ENCODE results near the gene FRAS1. TPM values are rescaled to one million over a fixed set of nuclear protein-coding genes. Genes with fewer than 3 reads are reported as not detected.

The FRAS1 gene
- total RNA-seq, 5 donors from 2014 or later (not counting 1 experiment from before 2014, with no cell fraction given), result 0.23 to 0.39 (median 0.32) TPM; not detected in 2

Other genes with a start within 250 kb of the FRAS1 start
- 100 to 1,000 TPM; 159 to 207 (median 170) TPM for gene CNOT6L, start 238.0 kb upstream of the FRAS1 start, total RNA-seq
- 10 to 100 TPM; 16.9 to 27.2 (median 21.0) TPM for gene MRPL1, start 194.5 kb upstream of the FRAS1 start, total RNA-seq

Measured in T-cell (primary cell).